ENCODE results near the gene QRFP. TPM values are rescaled to one million over a fixed set of nuclear protein-coding genes. Genes with fewer than 3 reads are reported as not detected.

The QRFP gene
- polyA plus RNA-seq, 1 donor from 2014 or later, result not detected

GRCh38 chr9:130908878-130909355 is 12.3 kb upstream of the QRFP start:
- Histone ChIP-seq H3K4me2 (ENCODE audit: low read length) (no peak overlapping the region), H4K20me1 (ENCODE audit: insufficient read depth) (no peaks in the 10 kb centered on the region), H3K27ac (ENCODE audit: low read length) (no peak overlapping the region), H3F3A (ENCODE audit: insufficient read depth, low read length, poor library complexity, severe bottlenecking) (no peaks in the 10 kb centered on the region), H3K4me3 (ENCODE audit: low read length) (no peak overlapping the region), H3K79me2 (replicated peaks; ENCODE audit: insufficient read depth, low read length) (no peaks in the 10 kb centered on the region), H2AFZ (ENCODE audit: low read depth, low read length) (no peak overlapping the region), H3K27me3 (ENCODE audit: insufficient read depth, low read depth, low read length) (no peaks in the 10 kb centered on the region), H3K36me3 (ENCODE audit: insufficient read depth, low read length) (no peaks in the 10 kb centered on the region), H3K9me2 (ENCODE audit: insufficient read depth, low read length) (no peaks in the 10 kb centered on the region), H3K9ac (ENCODE audit: low read length) (no peak overlapping the region), H3K9me3 (ENCODE audit: low read length) (no peaks in the 10 kb centered on the region)
- TF ChIP-seq TAF1 (IDR thresholded peaks at IDR 0.05; ENCODE audit: low read depth) (no peak), EP300 (conservative IDR thresholded peaks at IDR 0.05; ENCODE audit: poor library complexity, severe bottlenecking) (no peak), REST (IDR thresholded peaks at IDR 0.05; ENCODE audit: borderline replicate concordance) (no peak)

- Histone ChIP-seq H3K9me3 (ENCODE audit: low read length) (no peaks in the 10 kb centered on the region), H3K79me2 (replicated peaks; ENCODE audit: insufficient read depth, low read length) (no peaks in the 10 kb centered on the region), H3K4me2 (ENCODE audit: low read length) (no peak overlapping the region), H3K36me3 (ENCODE audit: insufficient read depth, low read length) (no peaks in the 10 kb centered on the region), H2AFZ (ENCODE audit: low read depth, low read length) (no peak overlapping the region), H3K9ac (ENCODE audit: low read length) (no peak overlapping the region), H3K27ac (ENCODE audit: low read length) (no peak overlapping the region), H3K9me2 (ENCODE audit: insufficient read depth, low read length) (no peaks in the 10 kb centered on the region), H3K4me3 (ENCODE audit: low read length) (no peak overlapping the region), H4K20me1 (ENCODE audit: insufficient read depth) (no peaks in the 10 kb centered on the region), H3K27me3 (ENCODE audit: insufficient read depth, low read depth, low read length) (no peaks in the 10 kb centered on the region), H3F3A (ENCODE audit: insufficient read depth, low read length, poor library complexity, severe bottlenecking) (no peaks in the 10 kb centered on the region)
- TF ChIP-seq CTCF (IDR thresholded peaks at IDR 0.05; ENCODE audit: poor library complexity, severe bottlenecking) (no peak), MXI1 (conservative IDR thresholded peaks at IDR 0.05; ENCODE audit: poor library complexity, severe bottlenecking) (no peak), REST (IDR thresholded peaks at IDR 0.05; ENCODE audit: borderline replicate concordance) (no peak), TAF1 (IDR thresholded peaks at IDR 0.05; ENCODE audit: low read depth) (no peak)
Measured at GRCh38 chr9:130908146-130908877, 11.7 kb upstream of the QRFP start.

All from neural cell (in vitro differentiated cells).